Loucy (cell line): ENCODE measurements around the gene DKK3.

Experiments used
- H2AFZ ChIP-seq: fragments of 200-600 bp; sonication (generic); 2 replicates; pipeline ENCODE4 v1.6.0; 2016; ENCODE audit warnings: antibody characterized with exemption, mild to moderate bottlenecking, low read length, moderate library complexity
- H3F3A ChIP-seq: fragments of 200-600 bp; 2 replicates; pipeline ENCODE4 v1.6.0; 2016; ENCODE audit warnings: antibody characterized with exemption, low read depth, mild to moderate bottlenecking
- H3K27me3 ChIP-seq: fragments of 200-600 bp; sonication (generic); 2 replicates; pipeline ENCODE4 v1.6.1; 2014; ENCODE audit warnings: low read length, mild to moderate bottlenecking; ENCODE audit not compliant: insufficient read depth, poor library complexity, severe bottlenecking
- H3K36me3 ChIP-seq: fragments of 200-600 bp; sonication (generic); 2 replicates; pipeline ENCODE4 v1.6.1; 2016; ENCODE audit warnings: low read length; ENCODE audit not compliant: insufficient read depth
- H3K4me1 ChIP-seq: fragments of 200-600 bp; sonication (generic); 2 replicates; pipeline ENCODE4 v1.5.1; 2014; ENCODE audit warnings: low read length, mild to moderate bottlenecking; ENCODE audit not compliant: insufficient read depth, poor library complexity, severe bottlenecking
- H3K4me2 ChIP-seq: fragments of 200-600 bp; sonication (generic); 2 replicates; pipeline ENCODE4 v1.6.0; 2014; ENCODE audit warnings: antibody characterized with exemption, low read length, low read depth, mild to moderate bottlenecking; ENCODE audit not compliant: poor library complexity, severe bottlenecking
- H3K4me3 ChIP-seq: fragments of 200-600 bp; sonication (generic); 2 replicates; pipeline ENCODE4 v1.5.1; 2014; ENCODE audit warnings: low read length, mild to moderate bottlenecking, mixed read lengths; ENCODE audit not compliant: poor library complexity, severe bottlenecking
- H3K79me2 ChIP-seq: fragments of 200-600 bp; sonication (generic); 2 replicates; pipeline ENCODE4 v1.6.1; 2014; ENCODE audit warnings: low read length; ENCODE audit not compliant: insufficient read depth
- H3K9ac ChIP-seq: fragments of 200-600 bp; sonication (generic); 2 replicates; pipeline ENCODE4 v1.6.0; 2014; ENCODE audit warnings: mild to moderate bottlenecking, low read depth, low read length, moderate library complexity; ENCODE audit not compliant: poor library complexity, severe bottlenecking
- H3K9me2 ChIP-seq: fragments of 200-600 bp; sonication (generic); replicated peaks from 2 replicates; pipeline ENCODE4 v1.6.1; 2016; ENCODE audit warnings: low read depth, low read length, mixed read lengths
- H3K9me3 ChIP-seq: fragments of 200-600 bp; sonication (generic); 2 replicates; pipeline ENCODE4 v1.6.1; 2014; ENCODE audit warnings: mild to moderate bottlenecking, antibody characterized with exemption, low read length, low read depth; ENCODE audit not compliant: insufficient read depth
- H4K20me1 ChIP-seq: fragments of 200-600 bp; sonication (generic); 2 replicates; pipeline ENCODE4 v1.6.0; 2014; ENCODE audit warnings: antibody characterized with exemption, low read length, mild to moderate bottlenecking; ENCODE audit not compliant: insufficient read depth, poor library complexity, severe bottlenecking
- EZH2phosphoT487 ChIP-seq: fragments of 200-600 bp; IDR thresholded peaks from 2 replicates; pipeline ENCODE4 v1.6.1; 2018; ENCODE audit warnings: antibody characterized with exemption, mild to moderate bottlenecking, moderate library complexity, borderline replicate concordance
- TF ChIP-seq, protein P1 (sequence below): fragments of 200-600 bp; sonication (generic); conservative IDR thresholded peaks from 2 replicates; pipeline ENCODE4 v1.5.1; 2014; ENCODE audit warnings: mild to moderate bottlenecking, antibody characterized with exemption, low read length

Gene DKK3

DNA sequence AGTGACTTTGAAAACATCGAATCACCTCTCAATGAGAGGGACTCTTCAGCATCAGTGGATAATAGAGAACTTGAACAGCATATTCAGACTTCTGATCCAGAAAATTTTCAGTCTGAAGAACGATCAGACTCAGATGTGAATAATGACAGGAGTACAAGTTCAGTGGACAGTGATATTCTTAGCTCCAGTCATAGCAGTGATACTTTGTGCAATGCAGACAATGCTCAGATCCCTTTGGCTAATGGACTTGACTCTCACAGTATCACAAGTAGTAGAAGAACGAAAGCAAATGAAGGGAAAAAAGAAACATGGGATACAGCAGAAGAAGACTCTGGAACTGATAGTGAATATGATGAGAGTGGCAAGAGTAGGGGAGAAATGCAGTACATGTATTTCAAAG is 65.8 kb downstream of the DKK3 start:
- Histone ChIP-seq H3K9me2 (no peaks in the 10 kb centered on the region), H3K4me2 (no peak overlapping the region), H3K9ac (no peak overlapping the region), H3K4me3 (no peak overlapping the region), H3K27me3 (no peaks in the 10 kb centered on the region), H3K79me2 (no peaks in the 10 kb centered on the region), H3K9me3 (no peaks in the 10 kb centered on the region), H2AFZ (no peak overlapping the region), H4K20me1 (no peaks in the 10 kb centered on the region), H3K36me3 (peaks cover 50% of the 10 kb centered on the region; the same call in 1 of the 2 replicates), H3K4me1 (no peaks in the 10 kb centered on the region), H3F3A (no peaks in the 10 kb centered on the region)
- no peak for TF ChIP-seq EZH2phosphoT487
- TF ChIP-seq, protein P1, sequence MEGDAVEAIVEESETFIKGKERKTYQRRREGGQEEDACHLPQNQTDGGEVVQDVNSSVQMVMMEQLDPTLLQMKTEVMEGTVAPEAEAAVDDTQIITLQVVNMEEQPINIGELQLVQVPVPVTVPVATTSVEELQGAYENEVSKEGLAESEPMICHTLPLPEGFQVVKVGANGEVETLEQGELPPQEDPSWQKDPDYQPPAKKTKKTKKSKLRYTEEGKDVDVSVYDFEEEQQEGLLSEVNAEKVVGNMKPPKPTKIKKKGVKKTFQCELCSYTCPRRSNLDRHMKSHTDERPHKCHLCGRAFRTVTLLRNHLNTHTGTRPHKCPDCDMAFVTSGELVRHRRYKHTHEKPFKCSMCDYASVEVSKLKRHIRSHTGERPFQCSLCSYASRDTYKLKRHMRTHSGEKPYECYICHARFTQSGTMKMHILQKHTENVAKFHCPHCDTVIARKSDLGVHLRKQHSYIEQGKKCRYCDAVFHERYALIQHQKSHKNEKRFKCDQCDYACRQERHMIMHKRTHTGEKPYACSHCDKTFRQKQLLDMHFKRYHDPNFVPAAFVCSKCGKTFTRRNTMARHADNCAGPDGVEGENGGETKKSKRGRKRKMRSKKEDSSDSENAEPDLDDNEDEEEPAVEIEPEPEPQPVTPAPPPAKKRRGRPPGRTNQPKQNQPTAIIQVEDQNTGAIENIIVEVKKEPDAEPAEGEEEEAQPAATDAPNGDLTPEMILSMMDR: no peak

DNA sequence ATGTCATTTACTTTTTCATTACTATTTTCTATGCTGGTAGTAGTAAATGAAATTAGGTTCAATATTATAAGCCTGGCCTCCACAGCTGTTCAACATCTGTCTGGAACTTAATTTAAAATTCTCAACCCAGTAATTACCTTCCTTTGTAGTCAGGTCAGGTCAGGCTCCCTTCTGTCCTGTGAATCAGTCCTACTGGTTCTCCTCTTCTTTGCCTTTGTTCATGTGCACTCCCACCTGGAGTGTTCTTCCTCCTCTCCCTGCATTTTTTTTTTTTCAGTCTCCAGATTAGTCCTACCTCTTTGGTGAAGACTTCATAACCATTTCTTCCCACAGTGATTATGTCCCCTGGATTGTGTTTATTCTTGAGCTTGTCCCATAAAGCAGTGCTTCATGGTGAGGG is 67.9 kb downstream of the DKK3 start:
- Histone ChIP-seq H3K4me3 (no peak overlapping the region), H3K4me1 (no peaks in the 10 kb centered on the region), H3K4me2 (no peak overlapping the region), H3K9me2 (no peaks in the 10 kb centered on the region), H3K9me3 (no peaks in the 10 kb centered on the region), H3K79me2 (no peaks in the 10 kb centered on the region), H3F3A (no peaks in the 10 kb centered on the region), H3K36me3 (peaks cover 64% of the 10 kb centered on the region; the same call in 1 of the 2 replicates), H4K20me1 (no peaks in the 10 kb centered on the region), H3K9ac (no peak overlapping the region), H2AFZ (no peak overlapping the region), H3K27me3 (no peaks in the 10 kb centered on the region)
- TF ChIP-seq, protein P1: no peak
- TF ChIP-seq EZH2phosphoT487: no peak

DNA sequence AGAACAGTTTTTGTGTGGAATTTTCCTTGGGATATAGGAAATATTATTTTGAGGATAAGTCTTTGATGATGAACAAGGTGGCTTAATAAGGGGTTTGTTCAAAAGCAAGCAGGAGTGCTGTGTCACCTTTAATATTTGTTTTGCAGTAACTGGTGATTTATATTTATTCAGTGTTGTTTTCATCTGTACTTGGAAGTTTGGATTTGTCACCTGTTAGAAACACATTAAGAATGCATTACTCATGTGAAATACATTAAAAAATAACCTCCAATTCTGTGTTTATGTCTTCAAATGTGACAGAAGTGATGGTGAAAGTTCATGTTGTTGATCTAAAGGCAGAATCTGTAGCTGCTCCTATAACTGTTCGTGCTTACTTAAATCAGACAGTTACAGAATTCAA is 70.5 kb downstream of the DKK3 start:
- Histone ChIP-seq H3K4me1 (no peaks in the 10 kb centered on the region), H3K4me3 (no peak overlapping the region), H3K79me2 (no peaks in the 10 kb centered on the region), H2AFZ (no peak overlapping the region), H3K9me3 (no peaks in the 10 kb centered on the region), H3K9ac (no peak overlapping the region), H3F3A (no peaks in the 10 kb centered on the region), H4K20me1 (no peaks in the 10 kb centered on the region), H3K27me3 (no peaks in the 10 kb centered on the region), H3K36me3 (peaks cover 69% of the 10 kb centered on the region; the same call in 1 of the 2 replicates), H3K4me2 (no peak overlapping the region), H3K9me2 (no peaks in the 10 kb centered on the region)
- no peak for TF ChIP-seq EZH2phosphoT487
- TF ChIP-seq, protein P1: no peak
